GM12891 (cell line): ENCODE measurements around the gene DZIP3.

Experiments used
- PAX5 ChIP-seq: IDR thresholded peaks from 2 replicates; pipeline ENCODE4 v1.6.1; 2011; ENCODE audit warnings: low read length, moderate library complexity, mild to moderate bottlenecking; ENCODE audit not compliant: insufficient read depth, severe bottlenecking
- POLR2A ChIP-seq: IDR thresholded peaks from 2 replicates; pipeline ENCODE4 v1.6.1; 2011; ENCODE audit warnings: low read depth, low read length, control low read depth
- POLR2AphosphoS5 ChIP-seq: IDR thresholded peaks from 2 replicates; pipeline ENCODE4 v1.6.1; 2011; ENCODE audit warnings: low read depth, low read length, control low read depth

- no peak for TF ChIP-seq POLR2AphosphoS5
- no peak for TF ChIP-seq POLR2A
- TF ChIP-seq PAX5 = no peak
Measured at GRCh38 chr3:108588601-108589000, 921 bp upstream of the DZIP3 start.
